Panc1 (cell line): ENCODE results near the gene UTP3. TPM values are rescaled to one million over a fixed set of nuclear protein-coding genes. Genes with fewer than 3 reads are reported as not detected.

ENCODE experiments used
- ATAC-seq: fragments of 200-7000 bp; cut with Tn5 transposase; 2 replicates; pipeline ENCODE4 v1.9.1; 2020; ENCODE audit warnings: mild to moderate bottlenecking, moderate library complexity
- BruUV-seq: library from RNA; stranded (reverse); fragments of 400-500 nt; replicated peaks from 2 replicates; lab custom pipeline; 2021; lab: Mats Ljungman, UMichigan
- CTCF ChIA-PET: fragments of 300-600 bp; sonication (Branson Sonifier 250); formaldehyde crosslinking; loops from one replicate; lab custom pipeline; 2022; ENCODE audit warnings: antibody characterized with exemption; lab: Charles Lee
- POLR2A ChIA-PET: fragments of 300-600 bp; sonication (Branson Sonifier 250); formaldehyde crosslinking; loops from one replicate; lab custom pipeline; 2022; ENCODE audit warnings: antibody characterized with exemption; lab: Charles Lee
- DNase-seq: peaks from one replicate; pipeline ENCODE4 v3.0.0-alpha.2; 2010; ENCODE audit warnings: low read depth, low spot score
- H3K27ac ChIP-seq: 2 replicates; pipeline ENCODE4 v1.5.1; 2011; ENCODE audit warnings: mild to moderate bottlenecking, low read length, inconsistent platforms
- H3K27me3 ChIP-seq: fragments of 200-500 bp; sonication (Bioruptor generic); 2 replicates; pipeline ENCODE4 v1.6.0; 2014; ENCODE audit warnings: low read length, inconsistent platforms; ENCODE audit not compliant: control insufficient read depth, insufficient read depth
- H3K36me3 ChIP-seq: fragments of 200-500 bp; sonication (Bioruptor generic); 2 replicates; pipeline ENCODE4 v1.5.1; 2014; ENCODE audit warnings: inconsistent platforms, mild to moderate bottlenecking, low read length, moderate library complexity; ENCODE audit not compliant: control insufficient read depth, insufficient read depth
- H3K4me1 ChIP-seq: 2 replicates; pipeline ENCODE4 v1.5.1; 2011; ENCODE audit warnings: inconsistent platforms, mild to moderate bottlenecking, low read length, moderate library complexity; ENCODE audit not compliant: control insufficient read depth, insufficient read depth
- H3K4me3 ChIP-seq, 2 experiments: 2 replicates each; pipeline ENCODE4 v1.5.1; 2011 to 2012; ENCODE audit warnings: low read depth in 2 of 2, low read length in 2 of 2, mild to moderate bottlenecking in 2 of 2, inconsistent platforms in 1 of 2, moderate library complexity in 1 of 2
- H3K9me3 ChIP-seq: fragments of 200-500 bp; sonication (Bioruptor generic); 2 replicates; pipeline ENCODE4 v1.5.1; 2014; ENCODE audit warnings: low read depth, mild to moderate bottlenecking, inconsistent platforms, low read length, moderate library complexity; ENCODE audit not compliant: control insufficient read depth, insufficient read depth
- POLR2AphosphoS5 ChIP-seq: IDR thresholded peaks from 2 replicates; pipeline ENCODE4 v1.6.1; 2012; ENCODE audit warnings: mild to moderate bottlenecking, low read depth, low read length, moderate library complexity
- REST ChIP-seq, 2 experiments: IDR thresholded peaks; 2 replicates each; pipeline ENCODE4 v1.6.1; 2011 to 2012; ENCODE audit warnings: low read depth in 2 of 2, control low read depth in 1 of 2, low read length in 1 of 2, mild to moderate bottlenecking in 1 of 2, moderate library complexity in 1 of 2; ENCODE audit not compliant: insufficient read depth in 1 of 2
- SIN3A ChIP-seq: IDR thresholded peaks from 2 replicates; pipeline ENCODE4 v1.6.1; 2012; ENCODE audit warnings: low read depth, mild to moderate bottlenecking, low read length, moderate library complexity, borderline replicate concordance; ENCODE audit not compliant: insufficient read depth
- TCF7L2 ChIP-seq: IDR thresholded peaks from 2 replicates; pipeline ENCODE4 v1.6.1; 2011; ENCODE audit warnings: mild to moderate bottlenecking, low read depth, low read length, inconsistent platforms
- in situ Hi-C: cut with HindIII; loops from 2 replicates; pipeline ENCODE4 v1.10.0; 2016; ENCODE audit warnings: low sequenced_read_pairs, low pct_unique_long_range_greater_than_20kb
- intact Hi-C: fragments of 100-400 bp; cut with micrococcal nuclease; formaldehyde crosslinking; loops from one replicate; pipeline ENCODE4 v1.10.0; 2022; ENCODE audit not compliant: unreplicated experiment
- total RNA-seq: library from RNA; stranded (reverse); gene quantifications from one replicate; pipeline ENCODE4 v1.2.1, GENCODE V29; 2021; ENCODE audit not compliant: unreplicated experiment
- TF ChIP-seq, protein P1 (sequence below): fragments of 450-650 bp; IDR thresholded peaks from 2 replicates; pipeline ENCODE4 v1.5.1; 2017; ENCODE audit warnings: mild to moderate bottlenecking

The UTP3 gene
- total RNA-seq, 1 experiment from 2014 or later = 20.6 TPM

GRCh38 chr4:70722199-70722791 is 34.0 kb downstream of the UTP3 start:
- H3K4me1 ChIP-seq = peaks cover 6% of the 10 kb centered on the region
- intact Hi-C loops (no loop called here), in situ Hi-C loops (no loop called here)
- ChIA-PET CTCF (no interaction called here), POLR2A (interaction anchor here (0.6 to 1.1 kb wide), 2 partner anchors 10 to 14 kb away, joined by 3 to 5 read pairs; no protein-coding TSS in a partner anchor)
- no TSS peak for BruUV-seq
- peak overlapping the region; percentile 28 to 29; a peak in 2 of 4 replicates for H3K4me3 ChIP-seq
- H3K36me3 ChIP-seq = no peaks in the 10 kb centered on the region
- H3K9me3 ChIP-seq = no peaks in the 10 kb centered on the region
- TF ChIP-seq REST (IDR thresholded peaks at IDR 0.05; ENCODE audit: insufficient read depth in 1 of 2, low read depth in 2 of 2, low read length in 1 of 2) (no peak), POLR2AphosphoS5 (no peak), TCF7L2 (no peak)
- H3K27ac ChIP-seq = peak overlapping the region; percentile 48; the same call in 1 of the 2 replicates
- no peaks in the 10 kb centered on the region for H3K27me3 ChIP-seq
- no peak for ATAC-seq
- DNase-seq = no peak

DNA sequence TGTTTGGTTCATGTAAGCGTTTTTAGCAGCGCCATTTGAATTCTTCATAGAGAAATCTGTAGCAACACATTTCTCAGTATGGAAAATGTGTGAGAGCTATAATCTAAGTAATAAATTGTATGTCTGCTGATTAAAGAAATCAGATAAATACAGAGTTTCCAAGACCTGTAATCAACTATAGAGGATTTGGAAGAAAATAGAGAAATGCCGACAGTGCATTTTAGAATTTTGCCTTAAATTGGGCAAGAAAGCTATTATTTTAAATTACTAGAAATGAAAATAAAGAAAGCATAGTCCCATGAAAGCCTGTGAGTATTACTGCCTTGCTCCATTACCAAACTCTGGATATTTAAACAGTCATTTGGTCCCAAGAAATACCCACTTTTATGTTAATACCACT is 36.1 kb downstream of the UTP3 start:
- no peaks in the 10 kb centered on the region for H3K9me3 ChIP-seq
- no TSS peak for BruUV-seq
- intact Hi-C loops (no loop called here), in situ Hi-C loops (no loop called here)
- H3K27ac ChIP-seq = no peak overlapping the region
- no peaks in the 10 kb centered on the region for H3K36me3 ChIP-seq
- no peak for DNase-seq
- TF ChIP-seq POLR2AphosphoS5 (no peak), REST (IDR thresholded peaks at IDR 0.05; ENCODE audit: insufficient read depth in 1 of 2, low read depth in 2 of 2, low read length in 1 of 2) (no peak), SIN3A (no peak), TCF7L2 (no peak)
- TF ChIP-seq, protein P1, sequence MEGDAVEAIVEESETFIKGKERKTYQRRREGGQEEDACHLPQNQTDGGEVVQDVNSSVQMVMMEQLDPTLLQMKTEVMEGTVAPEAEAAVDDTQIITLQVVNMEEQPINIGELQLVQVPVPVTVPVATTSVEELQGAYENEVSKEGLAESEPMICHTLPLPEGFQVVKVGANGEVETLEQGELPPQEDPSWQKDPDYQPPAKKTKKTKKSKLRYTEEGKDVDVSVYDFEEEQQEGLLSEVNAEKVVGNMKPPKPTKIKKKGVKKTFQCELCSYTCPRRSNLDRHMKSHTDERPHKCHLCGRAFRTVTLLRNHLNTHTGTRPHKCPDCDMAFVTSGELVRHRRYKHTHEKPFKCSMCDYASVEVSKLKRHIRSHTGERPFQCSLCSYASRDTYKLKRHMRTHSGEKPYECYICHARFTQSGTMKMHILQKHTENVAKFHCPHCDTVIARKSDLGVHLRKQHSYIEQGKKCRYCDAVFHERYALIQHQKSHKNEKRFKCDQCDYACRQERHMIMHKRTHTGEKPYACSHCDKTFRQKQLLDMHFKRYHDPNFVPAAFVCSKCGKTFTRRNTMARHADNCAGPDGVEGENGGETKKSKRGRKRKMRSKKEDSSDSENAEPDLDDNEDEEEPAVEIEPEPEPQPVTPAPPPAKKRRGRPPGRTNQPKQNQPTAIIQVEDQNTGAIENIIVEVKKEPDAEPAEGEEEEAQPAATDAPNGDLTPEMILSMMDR = no peak
- peaks cover 6% of the 10 kb centered on the region for H3K4me1 ChIP-seq
- ATAC-seq = no peak
- ChIA-PET CTCF (no interaction called here), POLR2A (no interaction called here)
- H3K4me3 ChIP-seq = no peak overlapping the region
- H3K27me3 ChIP-seq = no peaks in the 10 kb centered on the region
